Central memory CD4-positive, alpha-beta T cell (primary cell): ENCODE results near the gene GABPA.
A peak's percentile ranks its signal among the peaks of the same experiment; 100 is the strongest.
"Not testable (repeated sequence)": the region's sequence is repeated elsewhere in the genome, so short reads cannot be mapped to it uniquely, and the experiment has no call there.

ENCODE experiments used
- DNase-seq: peaks from one replicate; pipeline ENCODE4 v3.0.0; 2022

GABPA gene

GRCh38 chr21:25742900-25743299 is 8.1 kb downstream of the GABPA start:
- no peak for DNase-seq

- no peak for DNase-seq
These were observed 10.1 kb downstream of the GABPA start for GRCh38 chr21:25744854-25745253.

GRCh38 chr21:25750085-25750484 is 15.3 kb downstream of the GABPA start:
- no peak for DNase-seq

- no peak for DNase-seq
These were observed 17.6 kb downstream of the GABPA start for GRCh38 chr21:25752416-25752815.

GRCh38 chr21:25756190-25756932 is 21.6 kb downstream of the GABPA start:
- DNase-seq = no peak

GRCh38 chr21:25757531-25757930 is 22.8 kb downstream of the GABPA start:
- no peak for DNase-seq

- no peak for DNase-seq
These were observed 24.8 kb downstream of the GABPA start for GRCh38 chr21:25759573-25759972.

- DNase-seq = no peak
These were observed 25.3 kb downstream of the GABPA start for GRCh38 chr21:25760061-25760460.

GRCh38 chr21:25760677-25761076 is 25.9 kb downstream of the GABPA start:
- no peak for DNase-seq

GRCh38 chr21:25764065-25764464 is 29.3 kb downstream of the GABPA start:
- no peak for DNase-seq

- no peak for DNase-seq
These were observed 33.1 kb downstream of the GABPA start for GRCh38 chr21:25767921-25768320.

GRCh38 chr21:25772686-25773085 is 37.9 kb downstream of the GABPA start:
- DNase-seq = no peak

GRCh38 chr21:25776440-25776839 is 41.7 kb downstream of the GABPA start:
- no peak for DNase-seq

GRCh38 chr21:25778126-25778875 is 43.5 kb downstream of the GABPA start:
- DNase-seq = not testable (repeated sequence)

GRCh38 chr21:25788677-25789076 is 53.9 kb downstream of the GABPA start:
- DNase-seq = no peak

GRCh38 chr21:25790122-25790877 is 55.5 kb downstream of the GABPA start:
- peak; percentile 3 for DNase-seq

GRCh38 chr21:25790878-25791204 is 56.1 kb downstream of the GABPA start:
- DNase-seq = no peak

- no peak for DNase-seq
These were observed 56.5 kb downstream of the GABPA start for GRCh38 chr21:25791319-25791718.

GRCh38 chr21:25801217-25802014 is 66.6 kb downstream of the GABPA start:
- DNase-seq = peak; percentile 81

GRCh38 chr21:25806060-25806459 is 71.3 kb downstream of the GABPA start:
- no peak for DNase-seq

- no peak for DNase-seq
These were observed 72.4 kb downstream of the GABPA start for GRCh38 chr21:25807191-25807590.

- no peak for DNase-seq
These were observed 74.2 kb downstream of the GABPA start for GRCh38 chr21:25809013-25809412.

GRCh38 chr21:25811186-25811585 is 76.4 kb downstream of the GABPA start:
- DNase-seq = no peak
